Measurements from ENCODE around the gene CALCOCO2.
"Not testable (repeated sequence)": the region's sequence is repeated elsewhere in the genome, so short reads cannot be mapped to it uniquely, and the experiment has no call there.

CALCOCO2 gene

DNA sequence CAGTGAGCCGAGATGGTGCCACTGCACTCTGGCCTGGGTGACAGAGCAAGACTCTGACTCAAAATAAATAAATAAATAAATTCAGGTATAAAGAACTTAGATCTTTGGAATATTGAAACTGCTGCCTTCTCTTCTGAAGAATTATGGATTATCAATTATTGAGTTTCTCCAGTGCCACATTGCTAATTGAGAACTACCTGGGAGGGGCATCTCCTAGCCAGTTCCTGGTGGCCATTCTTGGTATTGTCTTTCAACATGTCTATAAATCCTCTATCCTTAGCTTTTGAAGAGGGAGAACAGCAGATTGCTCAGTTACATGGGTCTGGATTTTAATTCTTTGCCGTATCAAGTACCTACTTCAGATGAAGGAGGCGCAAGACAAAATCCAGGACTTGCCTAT is 29.2 kb downstream of the CALCOCO2 start:
- no peaks in the 10 kb centered on the region for H3K9me3 ChIP-seq (ENCODE audit: insufficient read depth, low read depth, low read length)
- H3K27me3 ChIP-seq (ENCODE audit: insufficient read depth, low read length): no peaks in the 10 kb centered on the region
- over 99% methylated on average over 3 of the region's 3 CpGs for WGBS
- no peaks in the 10 kb centered on the region; the same call in 1 of the 2 replicates for H3K36me3 ChIP-seq (ENCODE audit: insufficient read depth, low read length)
- no peak overlapping the region for H3K9ac ChIP-seq (ENCODE audit: low read depth, low read length)
- no peak overlapping the region for H3K4me3 ChIP-seq (ENCODE audit: low read length)
- H3K4me1 ChIP-seq (ENCODE audit: insufficient read depth, low read length): no peaks in the 10 kb centered on the region
- H3K27ac ChIP-seq (ENCODE audit: low read depth, low read length): no peak overlapping the region

- no peaks in the 10 kb centered on the region for H3K27me3 ChIP-seq (ENCODE audit: insufficient read depth, low read length)
- no peak overlapping the region for H3K4me3 ChIP-seq (ENCODE audit: low read length)
- WGBS: 95% methylated on average over 4 of the region's 4 CpGs
- no peaks in the 10 kb centered on the region for H3K4me1 ChIP-seq (ENCODE audit: insufficient read depth, low read length)
- no peaks in the 10 kb centered on the region for H3K9me3 ChIP-seq (ENCODE audit: insufficient read depth, low read depth, low read length)
- no peaks in the 10 kb centered on the region; the same call in 1 of the 2 replicates for H3K36me3 ChIP-seq (ENCODE audit: insufficient read depth, low read length)
- no peak overlapping the region for H3K9ac ChIP-seq (ENCODE audit: low read depth, low read length)
- no peak overlapping the region for H3K27ac ChIP-seq (ENCODE audit: low read depth, low read length)
Observed at GRCh38 chr17:48860456-48860855, 29.6 kb downstream of the CALCOCO2 start.

GRCh38 chr17:48868916-48869500 is 38.2 kb downstream of the CALCOCO2 start:
- no peak overlapping the region for H3K4me3 ChIP-seq (ENCODE audit: low read length)
- no peaks in the 10 kb centered on the region for H3K9me3 ChIP-seq (ENCODE audit: insufficient read depth, low read depth, low read length)
- no peak overlapping the region for H3K27ac ChIP-seq (ENCODE audit: low read depth, low read length)
- no peaks in the 10 kb centered on the region for H3K36me3 ChIP-seq (ENCODE audit: insufficient read depth, low read length)
- no peaks in the 10 kb centered on the region for H3K27me3 ChIP-seq (ENCODE audit: insufficient read depth, low read length)
- peaks cover 15% of the 10 kb centered on the region; the same call in 1 of the 2 replicates for H3K4me1 ChIP-seq (ENCODE audit: insufficient read depth, low read length)
- no peak overlapping the region for H3K9ac ChIP-seq (ENCODE audit: low read depth, low read length)
- WGBS: 77% methylated on average over 3 of the region's 3 CpGs

DNA sequence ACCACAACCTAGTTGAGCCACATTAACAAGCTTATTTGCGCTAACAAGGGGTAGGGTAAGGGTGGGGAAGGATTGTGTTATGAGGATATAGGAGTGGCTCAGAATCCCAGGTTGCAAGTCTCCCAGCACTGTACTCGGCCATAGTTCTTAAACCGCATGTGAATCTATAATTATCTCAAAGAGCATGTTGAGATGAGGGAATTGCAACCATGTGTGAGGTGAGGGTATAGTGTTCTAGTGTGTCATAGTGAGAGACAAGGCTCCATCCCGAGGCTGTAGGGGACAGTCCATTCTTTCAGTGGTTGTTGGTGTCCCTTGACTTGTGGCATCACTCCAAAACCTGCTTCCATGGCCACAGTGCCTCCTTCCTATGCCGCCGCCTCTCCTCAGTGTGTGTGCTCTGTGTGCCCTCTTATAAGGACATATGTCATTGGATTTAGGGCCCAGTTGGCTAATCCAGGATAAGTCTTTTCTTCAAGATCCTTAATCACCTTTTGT is 39.0 kb downstream of the CALCOCO2 start:
- no peaks in the 10 kb centered on the region for H3K36me3 ChIP-seq (ENCODE audit: insufficient read depth, low read length)
- no peak overlapping the region for H3K27ac ChIP-seq (ENCODE audit: low read depth, low read length)
- H3K9me3 ChIP-seq (ENCODE audit: insufficient read depth, low read depth, low read length): no peaks in the 10 kb centered on the region
- H3K4me3 ChIP-seq (ENCODE audit: low read length): no peak overlapping the region
- peaks cover 15% of the 10 kb centered on the region; the same call in 1 of the 2 replicates for H3K4me1 ChIP-seq (ENCODE audit: insufficient read depth, low read length)
- H3K27me3 ChIP-seq (ENCODE audit: insufficient read depth, low read length): no peaks in the 10 kb centered on the region
- no peak overlapping the region for H3K9ac ChIP-seq (ENCODE audit: low read depth, low read length)
- 94% methylated on average over 6 of the region's 6 CpGs for WGBS

DNA sequence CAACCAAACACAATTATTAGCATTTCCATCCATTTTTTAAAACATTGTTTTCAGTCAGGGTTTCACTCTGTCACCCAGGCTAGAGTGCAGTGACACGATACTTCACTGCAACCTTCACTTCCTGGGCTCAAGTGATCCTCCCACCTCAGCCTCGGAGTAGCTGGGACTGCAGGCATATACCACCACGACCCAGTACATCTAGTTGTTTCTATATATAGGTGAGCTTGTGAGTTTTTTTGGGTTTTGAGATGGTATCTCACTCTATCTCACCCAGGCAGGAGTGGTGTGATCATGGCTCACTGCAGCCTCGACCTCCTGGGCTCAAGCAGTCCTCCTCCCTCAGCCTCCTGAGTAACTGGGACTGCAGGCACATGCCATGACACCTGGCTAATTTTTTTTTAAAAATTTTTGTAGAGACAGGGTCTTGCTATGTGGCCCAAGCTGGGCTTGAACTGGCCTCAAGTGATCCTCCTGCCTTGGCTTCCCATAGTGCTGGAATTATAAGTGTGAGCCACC is 40.3 kb downstream of the CALCOCO2 start:
- Histone ChIP-seq H3K9me3 (ENCODE audit: insufficient read depth, low read depth, low read length) (no peaks in the 10 kb centered on the region), H3K27me3 (ENCODE audit: insufficient read depth, low read length) (no peaks in the 10 kb centered on the region), H3K27ac (ENCODE audit: low read depth, low read length) (no peak overlapping the region), H3K9ac (ENCODE audit: low read depth, low read length) (no peak overlapping the region), H3K36me3 (ENCODE audit: insufficient read depth, low read length) (no peaks in the 10 kb centered on the region), H3K4me3 (ENCODE audit: low read length) (no peak overlapping the region), H3K4me1 (ENCODE audit: insufficient read depth, low read length) (peaks cover 15% of the 10 kb centered on the region; the same call in 1 of the 2 replicates)
- WGBS: 94% methylated on average over 3 of the region's 4 CpGs

DNA sequence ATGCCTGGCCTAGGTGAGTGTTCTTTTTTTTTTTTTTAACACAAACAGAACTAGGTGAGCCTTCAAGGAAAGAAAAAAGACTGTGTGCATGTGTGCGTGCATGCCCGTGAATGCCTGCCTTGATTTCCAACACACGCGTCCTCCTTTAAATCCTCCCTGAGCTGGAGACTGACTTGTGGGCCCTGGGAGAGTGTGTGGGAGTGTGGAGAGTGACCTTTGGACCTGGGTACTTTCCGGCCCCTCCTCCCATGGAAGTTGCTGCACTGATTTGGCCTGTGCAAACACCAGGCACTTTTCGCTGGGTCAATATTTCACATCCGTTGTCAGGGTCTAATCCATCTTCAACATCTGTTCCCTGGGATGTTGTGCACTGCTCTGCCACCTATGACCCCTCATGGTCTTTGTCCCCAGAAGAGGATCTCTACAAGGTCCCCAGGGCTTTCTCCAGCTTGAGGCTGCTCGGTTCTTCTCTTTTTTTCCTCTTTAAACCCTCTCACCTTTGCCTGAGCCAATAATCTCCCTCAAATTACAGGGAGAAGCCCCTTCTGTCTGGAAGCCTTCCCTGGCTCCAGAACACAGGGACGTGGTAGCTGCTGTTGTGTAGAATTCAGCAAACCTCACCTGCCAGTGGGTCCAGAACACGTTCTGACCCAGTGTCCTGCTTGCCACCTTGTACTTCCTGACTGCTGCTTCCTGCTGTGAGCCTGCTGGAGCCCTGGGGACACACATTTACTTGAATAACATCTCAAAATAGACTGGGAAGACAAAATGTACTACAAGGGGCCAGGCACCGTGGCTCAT is 40.9 kb downstream of the CALCOCO2 start:
- Histone ChIP-seq H3K4me1 (ENCODE audit: insufficient read depth, low read length) (peaks cover 15% of the 10 kb centered on the region; the same call in 1 of the 2 replicates), H3K9ac (ENCODE audit: low read depth, low read length) (no peak overlapping the region), H3K36me3 (ENCODE audit: insufficient read depth, low read length) (no peaks in the 10 kb centered on the region), H3K27ac (ENCODE audit: low read depth, low read length) (no peak overlapping the region; the same call in 1 of the 2 replicates), H3K9me3 (ENCODE audit: insufficient read depth, low read depth, low read length) (no peaks in the 10 kb centered on the region), H3K27me3 (ENCODE audit: insufficient read depth, low read length) (no peaks in the 10 kb centered on the region), H3K4me3 (ENCODE audit: low read length) (no peak overlapping the region)
- 85% methylated on average over 11 of the region's 11 CpGs for WGBS

- not testable (repeated sequence) for H3K27ac ChIP-seq (ENCODE audit: low read depth, low read length); H3K36me3 ChIP-seq (ENCODE audit: insufficient read depth, low read length); H3K27me3 ChIP-seq (ENCODE audit: insufficient read depth, low read length); H3K9ac ChIP-seq (ENCODE audit: low read depth, low read length); H3K4me3 ChIP-seq (ENCODE audit: low read length); H3K9me3 ChIP-seq (ENCODE audit: insufficient read depth, low read depth, low read length)
- WGBS: 97% methylated on average over 2 of the region's 3 CpGs
- peaks cover 15% of the 10 kb centered on the region; the same call in 1 of the 2 replicates for H3K4me1 ChIP-seq (ENCODE audit: insufficient read depth, low read length)
Observed at GRCh38 chr17:48872409-48872808, 41.6 kb downstream of the CALCOCO2 start.

- Histone ChIP-seq H3K27me3 (ENCODE audit: insufficient read depth, low read length) (no peaks in the 10 kb centered on the region), H3K36me3 (ENCODE audit: insufficient read depth, low read length) (no peaks in the 10 kb centered on the region), H3K4me1 (ENCODE audit: insufficient read depth, low read length) (peaks cover 15% of the 10 kb centered on the region; the same call in 1 of the 2 replicates), H3K4me3 (ENCODE audit: low read length) (no peak overlapping the region), H3K27ac (ENCODE audit: low read depth, low read length) (no peak overlapping the region), H3K9me3 (ENCODE audit: insufficient read depth, low read depth, low read length) (no peaks in the 10 kb centered on the region), H3K9ac (ENCODE audit: low read depth, low read length) (no peak overlapping the region)
- WGBS: 87% methylated on average over 1 of the region's 1 CpG
Observed at GRCh38 chr17:48873209-48873608, 42.4 kb downstream of the CALCOCO2 start.

DNA sequence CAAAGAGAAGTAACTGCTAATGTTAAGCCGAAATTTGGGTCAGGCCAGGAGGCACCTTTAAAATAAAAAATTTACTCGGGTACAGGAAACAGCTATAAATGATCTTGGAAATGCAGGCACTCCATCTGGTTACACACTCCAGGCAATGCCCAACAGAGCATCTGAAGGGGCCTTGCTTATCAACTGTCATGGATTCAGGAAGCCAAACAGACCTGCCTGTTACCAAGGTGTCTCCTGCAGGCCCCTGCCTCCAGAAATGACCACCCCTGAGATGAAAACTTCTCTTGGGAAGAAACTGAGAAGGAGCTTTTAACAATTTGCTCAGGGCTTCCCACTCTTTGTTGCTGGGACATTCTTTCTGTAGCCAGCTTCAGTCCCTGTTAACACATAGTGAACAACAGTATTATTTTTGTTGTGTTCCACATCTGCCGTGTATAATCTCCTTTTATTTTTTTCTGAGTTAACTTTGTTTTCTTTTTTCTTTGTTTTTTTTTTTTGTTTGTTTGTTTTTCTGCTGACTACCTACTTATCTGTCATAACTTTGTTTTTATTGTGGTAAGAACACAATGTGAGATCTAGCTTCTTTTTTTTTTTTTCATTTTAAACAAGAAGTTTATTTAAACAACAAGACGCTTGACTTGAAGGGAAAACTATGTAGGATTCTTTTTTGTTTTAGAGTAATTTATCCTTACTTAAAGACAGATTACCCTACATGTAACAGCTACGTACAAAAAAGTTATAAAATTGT is 43.0 kb downstream of the CALCOCO2 start:
- H3K27ac ChIP-seq (ENCODE audit: low read depth, low read length): no peak overlapping the region
- no peak overlapping the region for H3K9ac ChIP-seq (ENCODE audit: low read depth, low read length)
- H3K27me3 ChIP-seq (ENCODE audit: insufficient read depth, low read length): no peaks in the 10 kb centered on the region
- no peaks in the 10 kb centered on the region for H3K36me3 ChIP-seq (ENCODE audit: insufficient read depth, low read length)
- WGBS: 82% methylated on average over 2 of the region's 5 CpGs
- H3K4me3 ChIP-seq (ENCODE audit: low read length): no peak overlapping the region
- peaks cover 15% of the 10 kb centered on the region; the same call in 1 of the 2 replicates for H3K4me1 ChIP-seq (ENCODE audit: insufficient read depth, low read length)
- no peaks in the 10 kb centered on the region for H3K9me3 ChIP-seq (ENCODE audit: insufficient read depth, low read depth, low read length)

DNA sequence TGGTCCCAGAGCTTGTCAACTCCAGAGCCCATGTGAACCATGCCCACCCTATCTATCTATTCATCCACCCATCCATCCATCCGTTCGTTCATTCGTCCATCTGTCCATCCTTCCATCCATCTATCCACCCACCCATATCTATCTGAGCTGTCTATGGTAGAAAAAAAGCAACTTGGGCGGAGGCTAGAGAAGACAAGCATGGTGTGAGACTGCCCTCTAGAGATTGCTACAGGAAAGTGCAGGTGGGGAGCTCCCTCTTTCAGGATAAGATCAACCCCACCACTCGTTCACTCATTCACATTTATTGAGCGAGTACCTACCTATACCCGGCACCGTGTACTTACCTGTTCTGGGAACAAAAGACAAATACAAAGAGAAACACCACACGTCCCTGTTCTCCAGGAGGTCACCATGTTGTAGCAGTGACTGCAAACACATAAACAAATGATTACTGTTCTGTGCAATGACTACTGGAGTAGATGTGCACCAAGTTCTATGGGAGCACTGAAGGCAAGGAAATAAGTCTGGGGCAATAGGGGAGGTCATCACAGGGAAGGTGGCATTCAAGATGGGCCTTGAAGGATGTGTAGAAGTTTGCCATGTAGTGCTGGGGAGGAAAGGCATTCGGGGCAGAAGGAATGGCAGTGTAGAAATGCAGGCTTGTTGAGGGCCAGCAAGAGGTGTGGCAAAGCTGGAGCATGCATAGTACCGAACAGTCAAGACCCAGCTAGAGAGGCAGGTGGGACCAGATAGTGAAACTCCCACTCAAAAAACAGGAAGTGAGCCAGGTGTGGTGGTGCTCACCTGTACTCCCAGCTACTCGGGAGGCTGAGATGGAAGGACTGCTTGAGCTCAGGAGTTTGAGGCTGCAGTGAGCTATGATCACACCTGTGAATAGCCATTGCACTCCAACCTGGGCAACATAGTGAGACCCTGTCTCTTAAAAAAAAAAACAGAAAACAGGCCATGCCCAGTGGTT is 48.4 kb downstream of the CALCOCO2 start:
- H3K27me3 ChIP-seq (ENCODE audit: insufficient read depth, low read length): no peaks in the 10 kb centered on the region
- 31% methylated on average over 11 of the region's 12 CpGs for WGBS

More for the DNA sequence above, 48.4 kb downstream of the CALCOCO2 start:
- Histone ChIP-seq H3K9me3 (ENCODE audit: insufficient read depth, low read depth, low read length) (no peaks in the 10 kb centered on the region), H3K4me3 (ENCODE audit: low read length) (no peak overlapping the region), H3K4me1 (ENCODE audit: insufficient read depth, low read length) (no peaks in the 10 kb centered on the region), H3K27ac (ENCODE audit: low read depth, low read length) (no peak overlapping the region), H3K9ac (ENCODE audit: low read depth, low read length) (no peak overlapping the region), H3K36me3 (ENCODE audit: insufficient read depth, low read length) (no peaks in the 10 kb centered on the region)
